H4 (cell line): ENCODE measurements around the gene ARID1B. TPM values are rescaled to one million over a fixed set of nuclear protein-coding genes. Genes with fewer than 3 reads are reported as not detected.
A peak's percentile ranks its signal among the peaks of the same experiment; 100 is the strongest.
"Not testable (repeated sequence)": the region's sequence is repeated elsewhere in the genome, so short reads cannot be mapped to it uniquely, and the experiment has no call there.

Source experiments
- DNase-seq: peaks from one replicate; pipeline ENCODE4 v3.0.0-alpha.2; 2015; ENCODE audit warnings: low spot score
- total RNA-seq: library from RNA; depleted of rRNA; stranded (reverse); fragments of >200 nt; shearing (Covaris generic); gene quantifications from 2 replicates; pipeline ENCODE4 v1.2.3, GENCODE V29; 2014

ARID1B gene
- total RNA-seq, 1 experiment from 2014 or later, result 5.6 TPM

- DNase-seq, result no peak
Measured at GRCh38 chr6:156963712-156964700, 186.8 kb downstream of the ARID1B start.

- no peak for DNase-seq
Measured at GRCh38 chr6:156967852-156968251, 190.7 kb downstream of the ARID1B start.

GRCh38 chr6:156969233-156969632 lies 192.1 kb downstream of the ARID1B start:
- DNase-seq, result no peak

- DNase-seq, result no peak
Measured at GRCh38 chr6:156970595-156971112, 193.5 kb downstream of the ARID1B start.

GRCh38 chr6:156971153-156971885 lies 194.1 kb downstream of the ARID1B start:
- DNase-seq, result no peak

- no peak for DNase-seq
Measured at GRCh38 chr6:156972145-156972544, 195.0 kb downstream of the ARID1B start.

GRCh38 chr6:156974830-156975261 lies 197.7 kb downstream of the ARID1B start:
- no peak for DNase-seq

- DNase-seq, result no peak
Measured at GRCh38 chr6:156975414-156975813, 198.2 kb downstream of the ARID1B start.

GRCh38 chr6:156976216-156977127 lies 199.3 kb downstream of the ARID1B start:
- DNase-seq, result peak; percentile 29

GRCh38 chr6:156977527-156978291 lies 200.5 kb downstream of the ARID1B start:
- DNase-seq, result peak; percentile 64

GRCh38 chr6:156978948-156979347 lies 201.8 kb downstream of the ARID1B start:
- DNase-seq, result no peak

GRCh38 chr6:156980515-156980914 lies 203.3 kb downstream of the ARID1B start:
- peak; percentile 34 for DNase-seq

GRCh38 chr6:156980948-156981347 lies 203.8 kb downstream of the ARID1B start:
- peak; percentile 11 for DNase-seq

GRCh38 chr6:156982168-156982567 lies 205.0 kb downstream of the ARID1B start:
- no peak for DNase-seq

GRCh38 chr6:156982864-156983263 lies 205.7 kb downstream of the ARID1B start:
- DNase-seq, result not testable (repeated sequence)

- DNase-seq, result no peak
Measured at GRCh38 chr6:156984178-156984738, 207.1 kb downstream of the ARID1B start.

GRCh38 chr6:156985309-156985708 lies 208.1 kb downstream of the ARID1B start:
- no peak for DNase-seq

- no peak for DNase-seq
Measured at GRCh38 chr6:156988276-156989158, 211.3 kb downstream of the ARID1B start.

- DNase-seq, result no peak
Measured at GRCh38 chr6:156989159-156989806, 212.1 kb downstream of the ARID1B start.
